Peyer's patch (tissue), 4 donors: Measurements from ENCODE around the gene KCTD4. TPM values are rescaled to one million over a fixed set of nuclear protein-coding genes. Genes with fewer than 3 reads are reported as not detected.

Experiments used
- DNase-seq, 3 donors: peaks; one replicate each; pipeline ENCODE4 v3.0.0-alpha.2; 2017 to 2019
- H3K27ac ChIP-seq, 4 donors: fragments of 200-600 bp; sonication (generic); one replicate each; pipeline ENCODE4 v1.5.1; 2016 to 2019
- H3K27me3 ChIP-seq, 2 donors: fragments of 200-600 bp; sonication (generic); one replicate each; pipeline ENCODE4 v1.5.1; 2019
- H3K36me3 ChIP-seq, 3 donors: fragments of 200-600 bp; sonication (generic); one replicate each; pipeline ENCODE4 v1.5.1; 2016 to 2019
- H3K4me1 ChIP-seq, 4 donors: fragments of 200-600 bp; sonication (generic); one replicate each; pipeline ENCODE4 v1.5.1; 2016 to 2019
- H3K4me3 ChIP-seq, 4 donors: fragments of 200-600 bp; sonication (generic); 1 replicate in 3 of 4; 2 replicates in 1 of 4; pipeline ENCODE4 v1.5.1; 2016 to 2019; ENCODE audit warnings: mild to moderate bottlenecking in 1 of 4
- H3K9me3 ChIP-seq, 4 donors: fragments of 200-600 bp; sonication (generic); one replicate each; pipeline ENCODE4 v1.5.1; 2016 to 2019; ENCODE audit warnings: mild to moderate bottlenecking in 1 of 4
- CTCF ChIP-seq, 6 experiments: fragments of 450-650 bp in 4 of 6; fragments of 200-600 bp in 2 of 6; sonication (generic) in 1 of 6; IDR thresholded peaks; one replicate each; pipeline ENCODE4 v1.5.1; 2017 to 2019; ENCODE audit warnings: antibody characterized with exemption in 6 of 6, mild to moderate bottlenecking in 3 of 6, moderate library complexity in 1 of 6
- POLR2A ChIP-seq, 2 donors: fragments of 450-650 bp; IDR thresholded peaks; one replicate each; pipeline ENCODE4 v1.5.1; 2017; ENCODE audit warnings: antibody characterized with exemption in 2 of 2, mild to moderate bottlenecking in 2 of 2, moderate library complexity in 2 of 2
- total RNA-seq, 4 donors: library from RNA; depleted of rRNA; stranded (reverse); fragments of >200 nt; gene quantifications; one replicate each; pipeline ENCODE4 v1.1.0, GENCODE V29; 2016

Gene KCTD4
- total RNA-seq, 4 donors from 2014 or later = 0.35 TPM; not detected in 3

- Histone ChIP-seq H3K27me3 (no peaks in the 10 kb centered on the region), H3K4me1 (no peaks in the 10 kb centered on the region), H3K9me3 (no peaks in the 10 kb centered on the region), H3K36me3 (no peaks in the 10 kb centered on the region), H3K27ac (no peak overlapping the region), H3K4me3 (no peak overlapping the region)
- TF ChIP-seq CTCF (IDR thresholded peaks at IDR 0.05) = no peak
- no peak for TF ChIP-seq POLR2A (IDR thresholded peaks at IDR 0.05)
- DNase-seq = no peak
Measured at GRCh38 chr13:45222516-45222915, 21.7 kb upstream of the KCTD4 start.

DNA sequence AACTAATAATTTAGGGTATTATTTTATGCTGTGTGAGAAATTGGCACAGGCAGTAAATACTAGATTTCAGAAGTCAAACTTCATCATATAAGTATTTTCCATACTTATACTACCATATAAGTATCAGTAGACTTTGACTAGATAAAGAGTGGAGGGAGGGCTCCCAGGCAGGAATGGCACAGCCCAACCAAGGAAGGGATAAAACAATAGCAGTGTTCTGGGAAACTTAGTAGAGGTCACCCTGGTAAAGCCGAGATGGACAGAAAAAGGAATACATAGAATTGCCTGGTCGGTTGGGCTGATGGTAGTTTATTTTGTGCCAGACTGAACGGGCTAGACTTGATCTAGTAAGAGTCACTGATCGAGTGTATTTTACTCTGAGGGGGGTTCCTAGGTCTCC lies 19.6 kb upstream of the KCTD4 start:
- Histone ChIP-seq H3K36me3 (no peaks in the 10 kb centered on the region), H3K4me1 (no peaks in the 10 kb centered on the region), H3K4me3 (no peak overlapping the region), H3K9me3 (no peaks in the 10 kb centered on the region), H3K27me3 (no peaks in the 10 kb centered on the region), H3K27ac (peak overlapping the region in 2 of 4 donors; percentile 46 to 50)
- DNase-seq = no peak
- TF ChIP-seq POLR2A (IDR thresholded peaks at IDR 0.05) (no peak), CTCF (IDR thresholded peaks at IDR 0.05) (no peak)

DNA sequence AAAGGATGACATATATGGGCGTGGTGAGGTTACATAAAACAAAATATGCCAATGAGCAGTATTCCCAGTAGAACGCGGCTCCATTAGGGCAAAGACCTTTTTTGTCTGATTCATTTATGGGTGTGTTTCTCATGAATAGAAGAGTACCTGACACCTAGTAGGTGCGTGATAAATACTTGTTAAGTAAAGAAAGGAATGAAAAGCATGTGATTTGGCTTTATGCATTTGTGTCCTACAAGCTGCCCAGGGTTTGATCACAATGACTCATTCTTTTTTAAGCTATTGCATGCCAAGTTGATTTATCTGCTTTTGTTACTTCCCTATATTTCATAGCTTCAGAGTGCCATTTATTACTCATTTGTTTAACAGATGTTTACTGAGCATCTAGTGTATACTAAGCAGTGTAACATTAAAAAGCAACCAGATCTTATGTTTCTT lies 19.1 kb upstream of the KCTD4 start:
- Histone ChIP-seq H3K27ac (peak overlapping the region in 2 of 4 donors; percentile 46 to 50), H3K4me3 (no peak overlapping the region), H3K9me3 (no peaks in the 10 kb centered on the region), H3K4me1 (no peaks in the 10 kb centered on the region), H3K36me3 (no peaks in the 10 kb centered on the region), H3K27me3 (no peaks in the 10 kb centered on the region)
- no peak for TF ChIP-seq CTCF (IDR thresholded peaks at IDR 0.05)
- no peak for TF ChIP-seq POLR2A (IDR thresholded peaks at IDR 0.05)
- DNase-seq = no peak

- Histone ChIP-seq H3K27ac (peak overlapping the region in 2 of 4 donors; percentile 46 to 50), H3K36me3 (no peaks in the 10 kb centered on the region), H3K27me3 (no peaks in the 10 kb centered on the region), H3K4me3 (peak overlapping the region in 1 of 4 donors; percentile 4), H3K4me1 (no peaks in the 10 kb centered on the region), H3K9me3 (no peaks in the 10 kb centered on the region)
- no peak for DNase-seq
- TF ChIP-seq CTCF (IDR thresholded peaks at IDR 0.05) = no peak
- TF ChIP-seq POLR2A (IDR thresholded peaks at IDR 0.05) = no peak
Measured at GRCh38 chr13:45219123-45219891, 18.5 kb upstream of the KCTD4 start.

GRCh38 chr13:45218689-45219088 lies 17.8 kb upstream of the KCTD4 start:
- no peak overlapping the region for H3K27ac ChIP-seq
- DNase-seq = no peak
- H3K9me3 ChIP-seq = no peaks in the 10 kb centered on the region
- no peaks in the 10 kb centered on the region for H3K36me3 ChIP-seq
- H3K27me3 ChIP-seq = no peaks in the 10 kb centered on the region
- no peak overlapping the region for H3K4me3 ChIP-seq
- no peak for TF ChIP-seq CTCF (IDR thresholded peaks at IDR 0.05)
- TF ChIP-seq POLR2A (IDR thresholded peaks at IDR 0.05) = no peak
- H3K4me1 ChIP-seq = no peaks in the 10 kb centered on the region
